Fibroblast of pulmonary artery (primary cell): ENCODE data around the gene CEP135.

ENCODE experiments used
- DNase-seq: peaks from one replicate; pipeline ENCODE4 v3.0.0-alpha.2; 2010; ENCODE audit warnings: low read depth
- H3K4me3 ChIP-seq: replicated peaks from 2 replicates; pipeline ENCODE4 v1.5.1; 2011; ENCODE audit warnings: low read depth, mild to moderate bottlenecking, control low read depth, low read length, moderate library complexity
- TF ChIP-seq, protein P1 (sequence below): IDR thresholded peaks from 2 replicates; pipeline ENCODE4 v1.5.1; 2011; ENCODE audit warnings: mild to moderate bottlenecking, control low read depth, low read length, inconsistent platforms; ENCODE audit errors: missing control alignments

CEP135 gene

DNA sequence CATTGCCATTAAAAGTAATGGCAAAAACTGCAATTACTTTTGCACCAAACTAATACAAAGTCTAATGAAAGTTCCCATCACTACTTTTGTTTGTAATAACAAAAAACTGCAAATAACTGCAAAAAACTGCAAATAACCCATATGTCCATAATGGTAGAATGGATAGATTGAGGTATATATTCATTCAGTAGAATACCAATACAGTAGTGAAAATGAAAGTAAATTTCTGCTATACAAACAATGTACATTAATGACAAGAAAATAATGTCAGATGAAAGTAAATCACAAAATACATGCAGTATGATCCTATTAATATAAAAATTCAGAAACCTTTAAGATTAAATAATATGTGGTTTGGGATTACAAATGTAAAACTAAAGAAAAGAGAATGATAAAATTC is 41.3 kb upstream of the CEP135 start:
- TF ChIP-seq, protein P1, sequence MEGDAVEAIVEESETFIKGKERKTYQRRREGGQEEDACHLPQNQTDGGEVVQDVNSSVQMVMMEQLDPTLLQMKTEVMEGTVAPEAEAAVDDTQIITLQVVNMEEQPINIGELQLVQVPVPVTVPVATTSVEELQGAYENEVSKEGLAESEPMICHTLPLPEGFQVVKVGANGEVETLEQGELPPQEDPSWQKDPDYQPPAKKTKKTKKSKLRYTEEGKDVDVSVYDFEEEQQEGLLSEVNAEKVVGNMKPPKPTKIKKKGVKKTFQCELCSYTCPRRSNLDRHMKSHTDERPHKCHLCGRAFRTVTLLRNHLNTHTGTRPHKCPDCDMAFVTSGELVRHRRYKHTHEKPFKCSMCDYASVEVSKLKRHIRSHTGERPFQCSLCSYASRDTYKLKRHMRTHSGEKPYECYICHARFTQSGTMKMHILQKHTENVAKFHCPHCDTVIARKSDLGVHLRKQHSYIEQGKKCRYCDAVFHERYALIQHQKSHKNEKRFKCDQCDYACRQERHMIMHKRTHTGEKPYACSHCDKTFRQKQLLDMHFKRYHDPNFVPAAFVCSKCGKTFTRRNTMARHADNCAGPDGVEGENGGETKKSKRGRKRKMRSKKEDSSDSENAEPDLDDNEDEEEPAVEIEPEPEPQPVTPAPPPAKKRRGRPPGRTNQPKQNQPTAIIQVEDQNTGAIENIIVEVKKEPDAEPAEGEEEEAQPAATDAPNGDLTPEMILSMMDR = no peak
- H3K4me3 ChIP-seq = no peak overlapping the region
- DNase-seq = no peak

DNA sequence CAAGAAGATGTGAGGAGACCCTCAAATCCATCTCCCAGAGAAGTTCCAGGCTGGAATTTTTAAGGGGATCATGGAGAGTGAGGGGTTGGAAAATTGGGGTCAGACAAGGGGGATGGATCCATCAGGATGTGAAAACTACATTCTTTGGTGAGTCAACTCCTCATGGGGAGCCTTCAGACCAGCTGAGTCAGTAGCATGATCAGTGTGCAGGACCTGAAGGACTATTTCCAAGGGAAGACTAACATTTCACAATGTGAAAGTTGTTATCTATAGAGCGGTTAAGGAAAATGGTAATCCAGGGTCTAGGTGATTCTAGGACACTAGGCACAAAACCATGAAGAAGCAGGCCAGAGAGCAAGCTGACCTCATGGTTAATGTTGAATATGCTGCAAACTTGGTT is 38.6 kb upstream of the CEP135 start:
- peak; percentile 54 for DNase-seq
- TF ChIP-seq, protein P1 = no peak
- no peak overlapping the region for H3K4me3 ChIP-seq

DNA sequence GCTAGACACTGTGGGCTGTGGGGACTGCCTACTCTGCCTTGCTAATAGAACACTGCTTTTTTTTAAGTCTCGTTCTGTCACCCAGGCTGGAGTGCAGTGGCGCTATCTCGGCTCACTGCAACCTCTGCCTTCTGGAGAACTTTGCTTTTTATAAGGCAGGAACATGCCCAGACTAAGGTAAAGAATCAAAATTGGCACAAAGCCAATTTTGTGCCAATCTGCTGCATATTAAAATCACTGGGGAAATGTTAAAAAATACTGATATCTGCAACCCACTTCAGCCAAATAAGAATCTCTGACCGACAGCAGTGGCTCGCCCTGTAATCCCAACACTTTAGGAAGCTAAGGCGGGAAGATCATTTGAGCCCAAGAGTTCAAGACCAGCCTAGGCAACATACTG is 36.5 kb upstream of the CEP135 start:
- TF ChIP-seq, protein P1 = no peak
- no peak for DNase-seq
- no peak overlapping the region for H3K4me3 ChIP-seq

DNA sequence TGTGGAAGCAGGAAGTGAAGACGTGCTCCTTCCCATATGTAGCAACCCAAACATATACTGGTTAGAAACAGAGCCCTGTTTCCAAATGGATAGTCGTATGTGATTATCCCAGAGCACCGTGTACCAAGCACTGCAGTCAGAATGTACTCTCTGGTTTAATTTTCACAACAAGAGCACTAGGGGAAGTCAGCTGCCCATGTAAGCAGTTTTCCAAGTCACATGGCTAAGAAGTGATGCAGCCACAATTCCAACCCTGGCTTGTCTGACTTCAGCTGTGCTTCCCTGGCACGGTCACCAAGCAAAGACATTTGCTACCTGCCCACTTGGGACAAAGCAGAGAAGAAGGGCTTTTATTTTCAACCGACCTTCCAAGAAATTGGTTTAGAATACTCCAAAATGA is 28.2 kb upstream of the CEP135 start:
- DNase-seq = peak; percentile 14
- no peak overlapping the region for H3K4me3 ChIP-seq
- TF ChIP-seq, protein P1 = no peak

DNA sequence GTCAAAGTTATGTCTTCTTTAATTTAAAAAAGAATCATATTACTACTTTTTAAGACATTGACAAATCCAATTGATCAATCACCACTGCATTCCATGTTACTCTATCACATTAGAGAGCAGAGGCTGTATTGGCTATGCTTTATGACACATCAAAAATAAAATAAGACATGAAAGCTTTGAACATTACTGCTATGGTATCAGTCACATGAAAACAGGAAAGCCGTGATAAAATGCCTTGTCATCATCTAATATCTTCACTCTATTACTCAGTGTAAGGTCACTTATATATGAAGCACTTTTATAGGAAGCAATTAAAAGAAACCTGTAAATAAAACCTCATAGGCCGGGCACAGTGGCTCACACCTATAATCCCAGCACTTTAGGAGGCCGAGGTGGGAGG is 27.7 kb upstream of the CEP135 start:
- no peak overlapping the region for H3K4me3 ChIP-seq
- DNase-seq = peak; percentile 6

DNA sequence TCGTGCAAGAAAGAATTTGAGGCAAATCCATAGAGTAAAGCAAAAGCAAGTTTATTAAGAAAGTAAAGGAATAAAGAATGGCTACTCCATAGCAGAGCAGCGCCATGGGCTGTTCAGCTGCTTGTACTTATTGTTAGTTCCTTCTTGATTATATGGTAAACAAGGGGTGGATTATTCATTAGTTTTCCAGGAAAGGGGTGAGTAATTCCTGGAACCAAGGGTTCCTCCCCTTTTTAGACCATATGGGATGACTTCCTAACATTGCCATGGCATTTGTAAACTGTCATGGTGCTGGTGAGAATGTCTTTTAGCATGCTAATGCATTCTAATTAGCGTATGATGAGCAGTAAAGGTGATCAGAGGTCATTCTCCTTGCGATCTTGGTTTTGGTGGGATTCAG is 23.5 kb upstream of the CEP135 start:
- no peak overlapping the region for H3K4me3 ChIP-seq
- no peak for DNase-seq
- TF ChIP-seq, protein P1 = no peak

More for the DNA sequence above, 27.7 kb upstream of the CEP135 start:
- TF ChIP-seq, protein P1 = no peak

DNA sequence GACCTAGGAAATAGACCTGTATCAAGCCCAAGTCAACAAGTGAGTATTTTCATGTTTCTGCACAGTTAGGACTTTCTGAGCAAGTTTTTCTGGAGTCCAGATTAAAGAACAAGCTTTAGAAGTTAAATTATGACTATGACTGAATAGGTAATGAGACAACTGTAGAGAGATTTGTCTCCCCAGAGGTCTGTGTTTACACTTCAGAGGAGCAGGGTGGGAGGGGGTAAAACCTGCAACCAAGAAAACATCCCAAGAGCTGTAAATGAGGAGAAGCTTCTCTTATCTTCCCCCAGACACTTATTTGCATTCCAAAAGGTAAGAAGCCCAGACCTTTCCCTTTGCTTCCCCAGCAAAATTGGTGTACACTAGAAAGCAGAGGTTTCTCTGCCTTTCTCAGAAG is 22.1 kb upstream of the CEP135 start:
- no peak overlapping the region for H3K4me3 ChIP-seq
- DNase-seq = no peak
- TF ChIP-seq, protein P1 = no peak
